HepG2 (cell line): ENCODE data around the gene GPRIN1. TPM values are rescaled to one million over a fixed set of nuclear protein-coding genes. Genes with fewer than 3 reads are reported as not detected.
A peak's percentile ranks its signal among the peaks of the same experiment; 100 is the strongest.

ENCODE experiments used
- ATF4 ChIP-seq, 2 experiments: fragments of 450-650 bp in 1 of 2; sonication (generic) in 1 of 2; formaldehyde crosslinking; IDR thresholded peaks; 2 replicates each; pipeline versions ENCODE4 v1.5.0 to v1.8.0; 2020 to 2022; ENCODE audit warnings: mild to moderate bottlenecking in 1 of 2, missing genetic modification reagents in 1 of 2
- CEBPG ChIP-seq: IDR thresholded peaks from 2 replicates; pipeline ENCODE4 v1.6.1; 2016
- CENPX ChIP-seq: sonication (generic); formaldehyde crosslinking; IDR thresholded peaks from 2 replicates; pipeline ENCODE4 v1.9.0; 2021; ENCODE audit warnings: mild to moderate bottlenecking, missing genetic modification reagents, moderate library complexity
- CREM ChIP-seq, 2 experiments: sonication (generic) in 1 of 2; formaldehyde crosslinking in 1 of 2; IDR thresholded peaks; 2 replicates each; pipeline versions ENCODE4 v1.4.0 to v1.6.1; 2016 to 2020; ENCODE audit warnings: antibody characterized with exemption in 1 of 2, mild to moderate bottlenecking in 1 of 2, missing genetic modification reagents in 1 of 2
- E2F1 ChIP-seq: sonication (generic); formaldehyde crosslinking; IDR thresholded peaks from 2 replicates; pipeline ENCODE4 v1.5.0; 2020; ENCODE audit warnings: missing genetic modification reagents
- HINFP ChIP-seq: sonication (generic); formaldehyde crosslinking; IDR thresholded peaks from 2 replicates; pipeline ENCODE4 v1.4.0; 2020; ENCODE audit warnings: low read depth, mild to moderate bottlenecking, missing genetic modification reagents
- MAFK ChIP-seq, 2 experiments: IDR thresholded peaks in 1 of 2; conservative IDR thresholded peaks in 1 of 2; 2 replicates each; pipeline ENCODE4 v1.6.1; 2011; ENCODE audit warnings: improper control_type of control experiment in 2 of 2, low read length in 2 of 2
- MEIS1 ChIP-seq: sonication (generic); formaldehyde crosslinking; IDR thresholded peaks from 2 replicates; pipeline ENCODE4 v1.9.0; 2021; ENCODE audit warnings: mild to moderate bottlenecking, missing genetic modification reagents, moderate library complexity, borderline replicate concordance
- POGZ ChIP-seq: sonication (generic); formaldehyde crosslinking; IDR thresholded peaks from 2 replicates; pipeline ENCODE4 v1.4.0; 2020; ENCODE audit warnings: mild to moderate bottlenecking, missing genetic modification reagents
- POLR2AphosphoS2 ChIP-seq: IDR thresholded peaks from 2 replicates; pipeline ENCODE4 v1.6.1; 2011; ENCODE audit warnings: low read depth, low read length, improper control_type of control experiment
- THAP8 ChIP-seq: sonication (generic); formaldehyde crosslinking; IDR thresholded peaks from 2 replicates; pipeline ENCODE4 v1.5.1; 2020; ENCODE audit warnings: missing genetic modification reagents, mild to moderate bottlenecking, borderline replicate concordance
- UBTF ChIP-seq: sonication (generic); formaldehyde crosslinking; IDR thresholded peaks from 2 replicates; pipeline ENCODE4 v1.4.0; 2020; ENCODE audit warnings: mild to moderate bottlenecking, missing genetic modification reagents
- ZBTB33 ChIP-seq: sonication (generic); formaldehyde crosslinking; IDR thresholded peaks from 2 replicates; pipeline ENCODE4 v1.4.0; 2020; ENCODE audit warnings: missing genetic modification reagents
- ZFP41 ChIP-seq: sonication (generic); formaldehyde crosslinking; IDR thresholded peaks from 2 replicates; pipeline ENCODE4 v1.4.0; 2020; ENCODE audit warnings: mild to moderate bottlenecking, missing genetic modification reagents, borderline replicate concordance
- ZNF12 ChIP-seq: sonication (generic); formaldehyde crosslinking; IDR thresholded peaks from 2 replicates; pipeline ENCODE4 v1.5.0; 2020; ENCODE audit warnings: missing genetic modification reagents
- ZNF446 ChIP-seq: sonication (generic); formaldehyde crosslinking; IDR thresholded peaks from 2 replicates; pipeline ENCODE4 v1.5.0; 2020; ENCODE audit warnings: mild to moderate bottlenecking, missing genetic modification reagents
- polyA plus RNA-seq, 8 experiments: library from polyadenylated mRNA; depleted of rRNA in 3 of 8; stranded (reverse) in 7 of 8; unstranded in 1 of 8; fragments of >200 nt; fragmentation: Illumina TruSeq in 4 of 8; extraction: Trizol in 4 of 8; gene quantifications; 2 replicates each; pipeline versions ENCODE4 v1.2.1 to v1.2.3, GENCODE V29; 2011 to 2016; ENCODE audit warnings: low read depth in 4 of 8, missing spikeins in 1 of 8, mixed read lengths in 1 of 8; ENCODE audit not compliant: insufficient read depth in 1 of 8
- total RNA-seq, 5 experiments: library from RNA; depleted of rRNA; stranded (reverse); fragments of >200 nt; fragmentation: Illumina TruSeq; extraction: Trizol; gene quantifications; 2 replicates each; pipeline ENCODE4 v1.2.3, GENCODE V29; 2016; ENCODE audit warnings: low read depth in 1 of 5

The GPRIN1 gene
- total and polyA plus RNA-seq, 2 of the 13 experiments (the other 11 are each of a cell fraction or from before 2014, with no cell fraction given) = 0.32 to 2.0 TPM

GRCh38 chr5:176547802-176548201 lies 62.2 kb downstream of the GPRIN1 start (continued):
- TF ChIP-seq ZNF12 (CRISPR knock-in tag) (0 out of 2 replicates have a peak, but pooled peaks have one; percentile 47), ZBTB33 (CRISPR knock-in tag) (no peak), CENPX (CRISPR knock-in tag) (no peak), MAFK (conservative IDR thresholded peaks at IDR 0.05 in 1 of 2, IDR thresholded peaks at IDR 0.05 in 1 of 2; ENCODE audit: low read length in 2 of 2) (peak; percentile 15 to 27; a peak in 2 of 4 replicates), POLR2AphosphoS2 (no peak; the same call in 1 of the 2 replicates), ZNF446 (no peak), ATF4 (CRISPR knock-in tag; IDR thresholded peaks at IDR 0.05) (peak in 1 of 2 experiments; percentile 90; a peak in 2 of 4 replicates), CREM (IDR thresholded peaks at IDR 0.05) (peak; percentile 44; the same call in 1 of the 2 replicates), CREM (CRISPR knock-in tag; IDR thresholded peaks at IDR 0.05) (no peak), E2F1 (no peak), POGZ (CRISPR knock-in tag) (no peak), THAP8 (CRISPR knock-in tag) (no peak), HINFP (CRISPR knock-in tag) (no peak), ZFP41 (CRISPR knock-in tag) (no peak), MEIS1 (CRISPR knock-in tag) (no peak), CEBPG (CRISPR knock-in tag) (peak; percentile 74), UBTF (peak; percentile 20; the same call in 1 of the 2 replicates)
- TF ChIP-seq, all 625 proteins: peak for 35
